IMR-90 (cell line): Measurements from ENCODE around the gene ABHD3. TPM values are rescaled to one million over a fixed set of nuclear protein-coding genes. Genes with fewer than 3 reads are reported as not detected.

Source experiments
- ATAC-seq: fragments of 200-7000 bp; cut with Tn5 transposase; 2 replicates; pipeline ENCODE4 v1.9.1; 2020; ENCODE audit warnings: low read depth, mild to moderate bottlenecking, moderate library complexity
- BruUV-seq: library from RNA; stranded (reverse); fragments of 400-500 nt; replicated peaks from 2 replicates; lab custom pipeline; 2021; lab: Mats Ljungman, UMichigan
- CTCF ChIA-PET: fragments of 300-600 bp; formaldehyde crosslinking; extraction: SDS; loops from one replicate; lab custom pipeline; 2021; ENCODE audit warnings: antibody characterized with exemption; lab: Yijun Ruan, JAX
- POLR2A ChIA-PET: fragments of 300-600 bp; sonication (Branson Sonifier 250); formaldehyde crosslinking; loops from one replicate; lab custom pipeline; 2022; ENCODE audit warnings: antibody characterized with exemption; ENCODE audit not compliant: unreplicated experiment; lab: Charles Lee
- DNase-seq: peaks from one replicate; pipeline ENCODE4 v3.0.0; 2013
- H2AFZ ChIP-seq: replicated peaks from 2 replicates; pipeline ENCODE3; 2013; ENCODE audit warnings: low read length, mild to moderate bottlenecking; ENCODE audit not compliant: poor library complexity
- H2AK5ac ChIP-seq: 2 replicates; pipeline ENCODE4 v1.6.1; 2013; ENCODE audit warnings: low read depth, low read length, inconsistent platforms
- H2AK9ac ChIP-seq: replicated peaks from 2 replicates; pipeline ENCODE3; 2013; ENCODE audit warnings: mild to moderate bottlenecking, low read depth, low read length, moderate library complexity; ENCODE audit not compliant: poor library complexity
- H2BK120ac ChIP-seq: 2 replicates; pipeline ENCODE4 v1.6.1; 2013; ENCODE audit warnings: low read depth, low read length, inconsistent platforms
- H2BK15ac ChIP-seq: 3 replicates; pipeline ENCODE4 v1.6.1; 2013; ENCODE audit warnings: low read depth, low read length, inconsistent platforms
- H2BK20ac ChIP-seq: 2 replicates; pipeline ENCODE4 v1.6.1; 2013; ENCODE audit warnings: low read depth, mild to moderate bottlenecking, inconsistent platforms, low read length, moderate library complexity
- H2BK5ac ChIP-seq: 2 replicates; pipeline ENCODE4 v1.6.1; 2013; ENCODE audit warnings: mild to moderate bottlenecking, low read depth, low read length, inconsistent platforms; ENCODE audit not compliant: poor library complexity, severe bottlenecking
- H3K14ac ChIP-seq: replicated peaks from 2 replicates; pipeline ENCODE4 v1.6.1; 2013; ENCODE audit warnings: low read depth, low read length, inconsistent platforms
- H3K18ac ChIP-seq: 2 replicates; pipeline ENCODE4 v1.6.1; 2013; ENCODE audit warnings: low read depth, low read length, control low read depth
- H3K23ac ChIP-seq: 2 replicates; pipeline ENCODE4 v1.6.1; 2013; ENCODE audit warnings: low read depth, low read length, inconsistent platforms
- H3K27ac ChIP-seq: 2 replicates; pipeline ENCODE4 v1.5.1; 2013; ENCODE audit warnings: mild to moderate bottlenecking, control low read depth, low read length; ENCODE audit not compliant: insufficient read depth
- H3K27me3 ChIP-seq: 2 replicates; pipeline ENCODE4 v1.6.1; 2013; ENCODE audit warnings: low read length; ENCODE audit not compliant: control insufficient read depth, insufficient read depth
- H3K36me3 ChIP-seq: 2 replicates; pipeline ENCODE4 v1.6.1; 2013; ENCODE audit warnings: low read length, mixed read lengths; ENCODE audit not compliant: control insufficient read depth, insufficient read depth
- H3K4ac ChIP-seq: 2 replicates; pipeline ENCODE4 v1.6.1; 2013; ENCODE audit warnings: low read depth, low read length, inconsistent platforms
- H3K4me1 ChIP-seq: 2 replicates; pipeline ENCODE4 v1.6.1; 2013; ENCODE audit warnings: low read length, mixed read lengths; ENCODE audit not compliant: control insufficient read depth, insufficient read depth
- H3K4me2 ChIP-seq: 2 replicates; pipeline ENCODE4 v1.6.1; 2013; ENCODE audit warnings: low read depth, mild to moderate bottlenecking, control low read depth, low read length, moderate library complexity
- H3K4me3 ChIP-seq: 2 replicates; pipeline ENCODE4 v1.5.1; 2013; ENCODE audit warnings: low read depth, mild to moderate bottlenecking, control low read depth, low read length, moderate library complexity; ENCODE audit not compliant: insufficient read depth
- H3K56ac ChIP-seq: 2 replicates; pipeline ENCODE4 v1.6.1; 2013; ENCODE audit warnings: low read length, inconsistent platforms; ENCODE audit not compliant: insufficient read depth; ENCODE audit errors: extremely low read depth
- H3K79me1 ChIP-seq, 2 experiments: 2 replicates each; pipeline ENCODE4 v1.6.1; 2013; ENCODE audit warnings: low read length in 2 of 2, inconsistent platforms in 1 of 2, low read depth in 1 of 2
- H3K9ac ChIP-seq: 2 replicates; pipeline ENCODE4 v1.6.1; 2013; ENCODE audit warnings: low read depth, low read length, control low read depth
- H3K9me1 ChIP-seq: 2 replicates; pipeline ENCODE4 v1.6.1; 2013; ENCODE audit warnings: low read length, inconsistent platforms; ENCODE audit not compliant: insufficient read depth
- H3K9me3 ChIP-seq: 2 replicates; pipeline ENCODE4 v1.6.1; 2013; ENCODE audit warnings: low read length; ENCODE audit not compliant: control insufficient read depth, insufficient read depth
- H4K20me1 ChIP-seq: 2 replicates; pipeline ENCODE4 v1.6.1; 2013; ENCODE audit warnings: low read length, inconsistent platforms; ENCODE audit not compliant: insufficient read depth
- H4K5ac ChIP-seq: 2 replicates; pipeline ENCODE4 v1.6.1; 2013; ENCODE audit warnings: mild to moderate bottlenecking, low read depth, low read length, control low read depth
- H4K8ac ChIP-seq, 2 experiments: 2 replicates each; pipeline ENCODE4 v1.6.1; 2013; ENCODE audit warnings: low read depth in 2 of 2, low read length in 2 of 2, control low read depth in 1 of 2, inconsistent platforms in 1 of 2
- H4K91ac ChIP-seq: 2 replicates; pipeline ENCODE4 v1.6.1; 2013; ENCODE audit warnings: low read depth, low read length, inconsistent platforms; ENCODE audit not compliant: insufficient read depth
- BHLHE40 ChIP-seq: fragments of 150-350 bp; IDR thresholded peaks from 2 replicates; pipeline ENCODE4 v1.6.1; 2016; ENCODE audit warnings: mild to moderate bottlenecking, low read depth, low read length
- CEBPB ChIP-seq: IDR thresholded peaks from 2 replicates; pipeline ENCODE4 v1.6.1; 2012; ENCODE audit warnings: low read depth, low read length, improper control_type of control experiment
- CTCF ChIP-seq: conservative IDR thresholded peaks from 2 replicates; pipeline ENCODE4 v1.5.1; 2012; ENCODE audit warnings: mild to moderate bottlenecking, low read depth, low read length, improper control_type of control experiment
- ELK1 ChIP-seq: fragments of 150-350 bp; IDR thresholded peaks from 2 replicates; pipeline ENCODE4 v1.6.1; 2016; ENCODE audit warnings: low read depth, mild to moderate bottlenecking, low read length, moderate library complexity, borderline replicate concordance
- FOS ChIP-seq: fragments of 150-350 bp; IDR thresholded peaks from 2 replicates; pipeline ENCODE4 v1.6.1; 2016; ENCODE audit warnings: low read depth, low read length
- MAZ ChIP-seq: IDR thresholded peaks from 2 replicates; pipeline ENCODE4 v1.6.1; 2012; ENCODE audit warnings: low read depth, mild to moderate bottlenecking, low read length, improper control_type of control experiment, moderate library complexity, borderline replicate concordance
- MXI1 ChIP-seq: IDR thresholded peaks from 2 replicates; pipeline ENCODE4 v1.6.1; 2012; ENCODE audit warnings: low read depth, mild to moderate bottlenecking, low read length, moderate library complexity, borderline replicate concordance
- POLR2A ChIP-seq: IDR thresholded peaks from 2 replicates; pipeline ENCODE4 v1.6.1; 2012; ENCODE audit warnings: mild to moderate bottlenecking, low read depth, low read length
- RAD21 ChIP-seq: IDR thresholded peaks from 2 replicates; pipeline ENCODE4 v1.6.1; 2012; ENCODE audit warnings: low read length, improper control_type of control experiment
- RFX5 ChIP-seq: IDR thresholded peaks from 2 replicates; pipeline ENCODE4 v1.8.0; 2012; ENCODE audit warnings: low read depth, mild to moderate bottlenecking, low read length, moderate library complexity
- USF2 ChIP-seq: fragments of 150-350 bp; IDR thresholded peaks from 2 replicates; pipeline ENCODE4 v1.6.1; 2017; ENCODE audit warnings: mild to moderate bottlenecking, antibody characterized with exemption, low read length, low read depth
- WGBS, 2 experiments: methylation state at CpG; one replicate each; pipeline versions ENCODE4 v1.1.5 to v1.1.7; 2013; ENCODE audit warnings: missing lambda C conversion rate in 2 of 2; ENCODE audit not compliant: insufficient read length in 1 of 2; ENCODE audit errors: extremely low coverage in 2 of 2; 5-methylcytosine and 5-hydroxymethylcytosine counted together
- dilution Hi-C: fragments of 300-500 bp; cut with HindIII; formaldehyde crosslinking; loops from one replicate; pipeline ENCODE4 v1.14.3; 2018; ENCODE audit warnings: low sequenced_read_pairs; ENCODE audit not compliant: unreplicated experiment
- in situ Hi-C: fragments of 300-500 bp; cut with MboI; formaldehyde crosslinking; loops from 3 replicates; pipeline ENCODE4 v1.14.3; 2019; ENCODE audit warnings: low sequenced_read_pairs, inconsistent platforms, mixed read lengths
- intact Hi-C: fragments of 100-400 bp; cut with micrococcal nuclease; formaldehyde crosslinking; loops from 2 replicates; pipeline ENCODE4 v1.10.0; 2022
- polyA plus RNA-seq, 3 experiments: library from polyadenylated mRNA; depleted of rRNA; stranded (reverse); fragments of >200 nt; gene quantifications; 2 replicates each; pipeline ENCODE4 v1.2.3, GENCODE V29; 2012; ENCODE audit warnings: low replicate concordance in 1 of 3
- total RNA-seq: library from RNA; depleted of rRNA; stranded (reverse); fragments of >200 nt; gene quantifications from 2 replicates; pipeline ENCODE4 v1.2.3, GENCODE V29; 2012

ABHD3 gene
- total and polyA plus RNA-seq, 2 of the 4 experiments (the other 2 are of a cell fraction) = 4.5 to 5.5 TPM

- Histone ChIP-seq H2BK120ac (no peak overlapping the region), H2AK9ac (no peak overlapping the region), H3K27ac (no peak overlapping the region), H3K18ac (no peak overlapping the region), H3K4me1 (no peaks in the 10 kb centered on the region), H3K4me2 (no peak overlapping the region), H2AK5ac (no peak overlapping the region), H3K23ac (no peak overlapping the region), H3K14ac (no peak overlapping the region), H3K9me3 (no peaks in the 10 kb centered on the region), H4K20me1 (no peaks in the 10 kb centered on the region), H2BK15ac (no peak overlapping the region), H4K91ac (no peak overlapping the region), H3K27me3 (no peaks in the 10 kb centered on the region), H3K9me1 (no peaks in the 10 kb centered on the region), H4K5ac (no peak overlapping the region), H3K4ac (no peak overlapping the region), H4K8ac (no peak overlapping the region), H3K56ac (no peak overlapping the region), H3K79me1 (no peaks in the 10 kb centered on the region), H2BK5ac (no peak overlapping the region), H3K9ac (no peak overlapping the region), H3K36me3 (no peaks in the 10 kb centered on the region), H2BK20ac (no peak overlapping the region), H3K4me3 (no peak overlapping the region), H2AFZ (no peak overlapping the region)
- dilution Hi-C loops (no loop called here), intact Hi-C loops (no loop called here), in situ Hi-C loops (no loop called here)
- DNase-seq (peak; percentile 76), ATAC-seq (peak; percentile 57)
- no TSS peak for BruUV-seq
- TF ChIP-seq ELK1 (no peak), MAZ (no peak), USF2 (no peak), CTCF (no peak), CEBPB (no peak), RAD21 (no peak), FOS (peak; percentile 22; the same call in 1 of the 2 replicates), BHLHE40 (peak; percentile 25; the same call in 1 of the 2 replicates), MXI1 (no peak), RFX5 (no peak), POLR2A (no peak)
- WGBS, 2 experiments = 80% methylated on average over 1 of the region's 3 CpGs; no CpG with 5 or more reads in 1 of the 2 experiments
- POLR2A ChIA-PET = no interaction called here
- CTCF ChIA-PET = no interaction called here
These were observed 31.9 kb downstream of the ABHD3 start for GRCh38 chr18:21672521-21673267.
